ENCODE data around the gene GBX1. TPM values are rescaled to one million over a fixed set of nuclear protein-coding genes. Genes with fewer than 3 reads are reported as not detected.
A peak's percentile ranks its signal among the peaks of the same experiment; 100 is the strongest.

The GBX1 gene
- total RNA-seq, 1 donor from 2014 or later: not detected

GRCh38 chr7:151128716-151129115, 38.8 kb downstream of the GBX1 start:
- Histone ChIP-seq H3K27me3 (ENCODE audit: control insufficient read depth, insufficient read depth, low read length) (no peaks in the 10 kb centered on the region), H3K36me3 (ENCODE audit: control insufficient read depth, insufficient read depth, low read length) (peaks cover 3% of the 10 kb centered on the region), H3K4me3 (ENCODE audit: low read depth, low read length) (no peak overlapping the region)
- TF ChIP-seq CTCF (IDR thresholded peaks at IDR 0.05; ENCODE audit: insufficient read depth, low read length, poor library complexity, severe bottlenecking): no peak
- no peak for DNase-seq (ENCODE audit: low read depth)

- Histone ChIP-seq H3K36me3 (ENCODE audit: control insufficient read depth, insufficient read depth, low read length) (peaks cover 3% of the 10 kb centered on the region), H3K4me3 (ENCODE audit: low read depth, low read length) (no peak overlapping the region), H3K27me3 (ENCODE audit: control insufficient read depth, insufficient read depth, low read length) (no peaks in the 10 kb centered on the region)
- DNase-seq (ENCODE audit: low read depth): no peak
- TF ChIP-seq CTCF (IDR thresholded peaks at IDR 0.05; ENCODE audit: insufficient read depth, low read length, poor library complexity, severe bottlenecking): no peak
Measured at GRCh38 chr7:151128144-151128543, 39.4 kb downstream of the GBX1 start.

GRCh38 chr7:151126491-151127137, 40.9 kb downstream of the GBX1 start:
- Histone ChIP-seq H3K27me3 (ENCODE audit: control insufficient read depth, insufficient read depth, low read length) (no peaks in the 10 kb centered on the region), H3K36me3 (ENCODE audit: control insufficient read depth, insufficient read depth, low read length) (peaks cover 3% of the 10 kb centered on the region), H3K4me3 (ENCODE audit: low read depth, low read length) (no peak overlapping the region)
- TF ChIP-seq CTCF (IDR thresholded peaks at IDR 0.05; ENCODE audit: insufficient read depth, low read length, poor library complexity, severe bottlenecking): no peak
- DNase-seq (ENCODE audit: low read depth): no peak

GRCh38 chr7:151125846-151126481, 41.5 kb downstream of the GBX1 start:
- Histone ChIP-seq H3K4me3 (ENCODE audit: low read depth, low read length) (peak overlapping the region; percentile 16), H3K36me3 (ENCODE audit: control insufficient read depth, insufficient read depth, low read length) (peaks cover 4% of the 10 kb centered on the region), H3K27me3 (ENCODE audit: control insufficient read depth, insufficient read depth, low read length) (no peaks in the 10 kb centered on the region)
- no peak for TF ChIP-seq CTCF (IDR thresholded peaks at IDR 0.05; ENCODE audit: insufficient read depth, low read length, poor library complexity, severe bottlenecking)
- DNase-seq (ENCODE audit: low read depth): no peak

- peak overlapping the region; percentile 16 for H3K4me3 ChIP-seq (ENCODE audit: low read depth, low read length)
- H3K27me3 ChIP-seq (ENCODE audit: control insufficient read depth, insufficient read depth, low read length): no peaks in the 10 kb centered on the region
- DNase-seq (ENCODE audit: low read depth): no peak
- peak; percentile 11 for TF ChIP-seq CTCF (IDR thresholded peaks at IDR 0.05; ENCODE audit: insufficient read depth, low read length, poor library complexity, severe bottlenecking)
- peaks cover 5% of the 10 kb centered on the region for H3K36me3 ChIP-seq (ENCODE audit: control insufficient read depth, insufficient read depth, low read length)
Measured at GRCh38 chr7:151125470-151125845, 42.0 kb downstream of the GBX1 start.

Measured in kidney epithelial cell (primary cell).